Measurements from ENCODE around the gene KRTAP5-3. TPM values are rescaled to one million over a fixed set of nuclear protein-coding genes. Genes with fewer than 3 reads are reported as not detected.
"Not testable (repeated sequence)": the region's sequence is repeated elsewhere in the genome, so short reads cannot be mapped to it uniquely, and the experiment has no call there.

KRTAP5-3 gene
- total RNA-seq, 1 experiment from 2014 or later: not detected

DNA sequence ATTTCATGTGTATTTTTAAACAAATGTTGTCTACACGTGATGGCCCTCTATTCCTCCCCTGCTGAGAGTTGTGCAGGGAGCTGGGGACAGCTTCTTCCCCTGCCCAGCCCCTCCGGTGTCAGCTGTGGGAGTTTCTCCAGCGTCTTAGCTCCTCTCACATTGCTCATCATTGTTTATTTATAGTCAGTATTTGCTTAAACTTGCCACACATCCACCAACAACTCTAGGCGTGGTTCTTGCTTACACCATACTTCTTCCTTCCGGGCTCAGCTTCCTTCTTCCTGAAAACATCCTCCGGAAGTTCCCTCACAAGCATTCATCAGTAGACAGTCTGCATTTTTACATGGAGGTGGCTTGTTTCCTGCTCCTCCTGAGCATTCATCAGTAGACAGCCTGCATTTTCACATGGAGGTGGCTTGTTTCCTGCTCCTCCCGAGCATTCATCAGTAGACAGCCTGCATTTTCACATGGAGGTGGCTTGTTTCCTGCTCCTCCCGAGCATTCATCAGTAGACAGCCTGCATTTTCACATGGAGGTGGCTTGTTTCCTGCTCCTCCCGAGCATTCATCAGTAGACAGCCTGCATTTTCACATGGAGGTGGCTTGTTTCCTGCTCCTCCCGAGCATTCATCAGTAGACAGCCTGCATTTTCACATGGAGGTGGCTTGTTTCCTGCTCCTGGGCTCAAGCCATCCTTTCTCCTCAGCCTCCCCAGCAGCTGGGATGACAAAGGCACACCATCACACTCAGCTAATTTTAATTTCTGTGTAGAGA, 18.9 kb downstream of the KRTAP5-3 start:
- not testable (repeated sequence) for H3K4me1 ChIP-seq; DNase-seq; H3K4me3 ChIP-seq; H3K27ac ChIP-seq; H3K27me3 ChIP-seq; H3K36me3 ChIP-seq; H3K9me3 ChIP-seq (replicated peaks)

DNA sequence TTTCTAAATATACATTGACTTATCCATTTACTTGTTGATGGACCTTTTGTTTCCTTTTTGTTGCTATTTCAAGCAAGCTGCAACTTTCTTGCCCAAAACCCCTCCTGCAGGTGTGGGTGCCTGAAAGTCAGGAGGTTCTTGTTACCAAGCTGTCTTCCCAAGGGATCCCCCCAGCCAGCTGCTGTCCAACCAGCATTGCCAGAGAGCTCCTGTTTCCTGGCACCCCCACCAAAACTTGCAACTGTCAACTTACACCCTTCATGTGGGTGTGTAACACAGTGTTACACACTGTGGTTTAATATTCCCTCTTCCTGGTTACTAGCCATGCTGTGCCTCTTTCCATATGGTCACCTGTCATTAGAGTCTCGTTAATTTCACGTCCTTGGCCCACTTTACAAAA, 21.6 kb downstream of the KRTAP5-3 start:
- H3K9me3 ChIP-seq (replicated peaks): no peaks in the 10 kb centered on the region
- H3K27ac ChIP-seq: no peak overlapping the region
- DNase-seq: no peak
- H3K27me3 ChIP-seq: no peaks in the 10 kb centered on the region
- no peak overlapping the region for H3K4me3 ChIP-seq
- H3K4me1 ChIP-seq: no peaks in the 10 kb centered on the region
- no peaks in the 10 kb centered on the region for H3K36me3 ChIP-seq

DNA sequence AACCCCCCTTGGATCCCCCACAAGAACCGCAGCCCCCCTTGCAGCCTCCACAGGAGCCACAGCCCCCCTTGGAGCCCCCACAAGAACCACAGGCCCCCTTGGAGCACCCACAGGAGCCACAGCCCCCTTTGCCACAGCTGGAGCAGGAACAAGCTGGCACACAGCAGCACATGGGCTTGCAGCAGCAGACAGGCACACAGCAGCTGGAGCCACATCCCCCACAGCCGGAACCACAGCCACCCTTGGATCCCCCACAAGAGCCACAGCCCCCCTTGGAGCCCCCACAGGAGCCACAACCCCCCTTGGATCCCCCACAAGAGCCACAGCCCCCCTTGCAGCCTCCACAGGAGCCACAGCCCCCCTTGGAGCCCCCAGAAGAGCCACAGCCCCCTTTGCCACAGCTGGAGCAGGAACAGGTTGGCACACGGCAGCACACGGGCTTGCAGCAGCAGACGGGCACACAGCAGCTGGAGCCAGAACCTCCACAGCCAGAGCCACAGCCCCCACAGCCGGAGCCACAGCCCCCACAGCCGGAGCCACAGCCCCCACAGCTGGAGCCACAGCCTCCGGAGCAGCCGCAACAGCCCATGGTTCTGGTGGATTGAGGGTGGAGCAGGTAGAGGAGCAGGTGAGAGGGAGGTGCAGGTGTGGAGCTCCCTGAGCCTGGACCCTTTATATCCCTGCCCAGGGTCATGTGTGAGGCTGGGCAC, 23.4 kb downstream of the KRTAP5-3 start, which contains the start of gene KRTAP5-1:
TSS of gene KRTAP5-1 (minus strand) at position 623 of the 710 bp plus-strand sequence. CDS start at position 589, 34 bp downstream.
- not testable (repeated sequence) for H3K4me3 ChIP-seq; H3K4me1 ChIP-seq; H3K27me3 ChIP-seq; H3K9me3 ChIP-seq (replicated peaks); DNase-seq; H3K36me3 ChIP-seq; H3K27ac ChIP-seq

DNA sequence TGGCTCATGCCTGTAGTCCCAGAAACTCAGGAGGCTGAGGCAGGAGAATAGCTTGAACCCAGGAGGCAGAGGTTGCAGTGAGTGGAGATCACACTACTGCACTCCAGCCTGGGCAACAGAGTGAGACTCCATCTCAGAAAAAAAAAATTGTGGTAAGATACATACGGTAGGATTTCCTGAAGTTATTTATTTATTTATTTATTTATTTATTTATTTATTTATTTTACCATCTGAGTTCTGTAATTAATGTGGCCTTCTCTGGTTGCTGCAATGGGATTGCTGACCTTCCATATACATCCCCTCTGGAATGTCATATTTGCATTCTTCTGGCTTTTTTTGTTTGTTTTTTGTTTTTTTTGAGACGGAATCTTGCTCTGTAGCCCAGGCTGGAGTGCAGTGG, 25.4 kb downstream of the KRTAP5-3 start:
- H3K4me1 ChIP-seq; H3K36me3 ChIP-seq; H3K9me3 ChIP-seq (replicated peaks); H3K4me3 ChIP-seq; H3K27ac ChIP-seq; H3K27me3 ChIP-seq; DNase-seq: not testable (repeated sequence)

DNA sequence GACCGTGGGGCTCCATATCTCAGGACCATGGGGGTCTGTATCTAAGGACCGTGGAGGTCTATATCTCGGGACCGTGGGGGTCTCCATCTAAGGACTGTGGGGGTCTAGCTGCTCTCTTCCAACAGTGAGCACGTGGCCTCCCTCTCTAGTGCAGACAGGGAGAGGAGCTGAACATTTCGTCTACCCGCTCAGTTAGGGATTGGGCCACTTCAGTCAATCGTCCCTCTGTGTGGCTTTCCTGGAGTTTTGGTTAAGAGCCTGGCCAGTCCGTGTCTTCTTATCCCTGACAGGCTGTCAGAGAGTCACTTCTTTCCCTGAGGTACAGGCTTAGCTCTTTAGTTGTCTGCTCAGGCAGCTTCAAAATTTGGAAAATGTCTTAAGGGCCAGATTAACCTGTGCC, 26.3 kb downstream of the KRTAP5-3 start:
- DNase-seq: no peak
- Histone ChIP-seq H3K9me3 (replicated peaks) (no peaks in the 10 kb centered on the region), H3K36me3 (no peaks in the 10 kb centered on the region), H3K4me1 (no peaks in the 10 kb centered on the region), H3K27me3 (no peaks in the 10 kb centered on the region), H3K4me3 (no peak overlapping the region), H3K27ac (no peak overlapping the region)

DNA sequence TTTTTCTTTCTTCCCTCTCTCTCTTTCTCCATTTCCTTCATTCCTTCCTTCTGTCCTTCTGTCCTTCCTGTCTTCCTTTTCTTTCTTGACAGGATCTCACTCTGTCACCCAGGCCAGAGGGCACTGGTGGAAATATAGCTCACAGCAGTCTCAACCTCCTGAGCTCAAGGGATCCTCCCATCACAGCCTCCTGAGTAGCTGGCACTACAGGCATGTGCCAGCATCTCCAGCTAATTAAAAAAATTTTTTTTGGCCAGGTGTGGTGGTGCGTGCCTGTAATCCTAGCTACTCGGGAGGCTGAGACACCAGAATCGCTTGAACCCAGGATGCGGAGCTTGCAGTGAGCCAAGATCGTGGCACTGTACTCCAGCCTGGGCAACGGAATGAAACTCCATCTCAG, 31.4 kb downstream of the KRTAP5-3 start:
- DNase-seq: no peak
- Histone ChIP-seq H3K36me3 (no peaks in the 10 kb centered on the region), H3K4me1 (no peaks in the 10 kb centered on the region; the same call in 1 of the 2 replicates), H3K27ac (no peak overlapping the region), H3K9me3 (replicated peaks) (no peaks in the 10 kb centered on the region), H3K27me3 (peaks cover 17% of the 10 kb centered on the region), H3K4me3 (no peak overlapping the region)

DNA sequence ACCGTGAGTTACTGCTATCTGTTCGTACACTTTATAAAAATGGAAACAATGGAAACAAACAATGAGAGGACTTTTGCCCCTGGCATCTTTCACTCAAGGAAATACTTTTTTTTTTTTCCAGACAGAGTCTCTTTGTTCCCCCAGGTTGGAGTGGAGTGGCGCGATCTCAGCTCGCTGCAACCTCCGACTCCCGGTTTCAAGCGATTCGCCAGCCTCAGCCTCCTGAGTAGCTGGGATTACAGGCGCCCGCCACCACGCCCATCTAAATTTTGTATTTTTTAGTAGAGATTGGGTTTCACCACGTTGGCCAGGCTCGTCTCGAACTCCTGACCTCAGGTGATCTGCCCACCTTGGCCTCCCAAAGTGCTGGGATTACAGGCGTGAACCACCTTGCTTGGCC, 32.5 kb downstream of the KRTAP5-3 start:
- DNase-seq; H3K4me3 ChIP-seq; H3K4me1 ChIP-seq; H3K9me3 ChIP-seq (replicated peaks); H3K36me3 ChIP-seq; H3K27ac ChIP-seq: not testable (repeated sequence)
- peaks cover 17% of the 10 kb centered on the region for H3K27me3 ChIP-seq

DNA sequence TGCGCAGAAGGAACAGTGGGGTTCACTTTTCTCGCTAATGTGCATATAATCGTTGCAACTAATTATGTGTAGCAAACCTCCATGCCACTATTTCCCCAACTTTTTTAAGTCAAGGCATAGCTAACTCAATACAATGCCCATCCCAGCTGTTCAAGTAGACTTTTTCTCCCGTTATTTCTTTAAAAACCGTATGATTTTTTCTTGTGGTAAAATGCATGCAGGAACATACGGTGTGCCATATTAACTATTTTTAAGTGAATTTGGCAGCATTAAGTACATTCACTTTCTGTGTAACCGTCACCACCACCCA, 33.4 kb downstream of the KRTAP5-3 start:
- H3K36me3 ChIP-seq: no peaks in the 10 kb centered on the region
- peaks cover 17% of the 10 kb centered on the region for H3K27me3 ChIP-seq
- no peak overlapping the region for H3K27ac ChIP-seq
- DNase-seq: no peak
- no peaks in the 10 kb centered on the region for H3K9me3 ChIP-seq (replicated peaks)
- no peak overlapping the region for H3K4me3 ChIP-seq
- H3K4me1 ChIP-seq: no peaks in the 10 kb centered on the region; the same call in 1 of the 2 replicates

DNA sequence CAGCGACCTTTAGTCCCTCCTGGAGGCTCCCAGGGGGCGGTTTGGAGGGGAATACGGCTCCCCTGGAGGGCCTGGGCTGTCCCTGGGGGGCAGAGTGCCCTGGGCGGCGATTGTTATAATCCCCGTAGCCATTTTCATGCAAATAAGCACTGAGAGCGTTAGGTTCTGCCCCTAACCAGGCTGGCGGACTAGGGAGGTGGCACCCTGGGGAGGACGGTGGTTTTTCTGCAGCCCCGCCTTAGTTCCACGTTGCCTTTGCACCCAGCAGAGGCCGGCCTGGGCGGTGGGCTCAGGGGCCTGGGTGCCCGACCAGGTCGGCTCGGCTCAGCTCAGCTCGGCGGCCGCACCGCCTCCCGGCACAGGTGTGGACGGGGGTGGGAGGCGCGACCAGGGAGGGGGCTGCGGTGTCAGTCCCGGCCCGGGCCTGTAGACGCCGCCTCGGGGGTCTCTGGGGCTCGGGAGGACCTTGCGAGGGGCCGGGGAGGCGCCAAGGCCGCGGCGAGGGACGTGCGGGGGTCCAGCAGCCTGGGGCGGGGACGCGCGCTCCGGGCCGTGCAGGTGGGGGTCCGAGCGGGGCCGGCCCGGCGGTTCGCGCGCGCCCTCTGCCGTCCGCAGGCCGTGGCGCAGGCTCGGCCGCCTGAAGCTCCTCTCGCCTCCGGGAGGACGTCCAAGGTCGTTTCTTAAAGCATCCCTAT, 33.9 kb downstream of the KRTAP5-3 start:
- Histone ChIP-seq H3K4me3 (no peak overlapping the region), H3K27me3 (peaks cover 17% of the 10 kb centered on the region), H3K9me3 (replicated peaks) (no peaks in the 10 kb centered on the region), H3K36me3 (no peaks in the 10 kb centered on the region), H3K27ac (no peak overlapping the region), H3K4me1 (no peaks in the 10 kb centered on the region; the same call in 1 of the 2 replicates)
- peak in 1 of 2 experiments; percentile 55 for DNase-seq

DNA sequence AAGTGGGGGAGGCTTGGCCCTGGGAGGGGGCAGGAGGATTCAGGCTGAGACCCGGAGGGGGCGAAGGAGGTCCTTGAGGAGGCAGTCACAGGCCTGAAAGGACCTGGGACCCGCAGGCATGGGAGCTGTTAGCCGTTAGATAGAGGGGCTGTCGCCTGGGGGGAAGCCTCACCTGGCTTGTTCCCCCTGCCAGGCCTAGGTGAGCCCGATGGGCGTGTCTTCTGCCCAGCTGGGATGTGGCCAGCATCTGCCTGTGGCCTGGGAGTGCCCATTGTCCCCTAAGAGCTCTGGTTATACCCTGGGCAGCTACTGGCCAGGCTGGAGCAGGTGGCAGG, 34.4 kb downstream of the KRTAP5-3 start:
- Histone ChIP-seq H3K4me3 (no peak overlapping the region), H3K4me1 (no peaks in the 10 kb centered on the region; the same call in 1 of the 2 replicates), H3K36me3 (no peaks in the 10 kb centered on the region), H3K27me3 (peaks cover 17% of the 10 kb centered on the region), H3K9me3 (replicated peaks) (no peaks in the 10 kb centered on the region), H3K27ac (no peak overlapping the region)
- DNase-seq: no peak

DNA sequence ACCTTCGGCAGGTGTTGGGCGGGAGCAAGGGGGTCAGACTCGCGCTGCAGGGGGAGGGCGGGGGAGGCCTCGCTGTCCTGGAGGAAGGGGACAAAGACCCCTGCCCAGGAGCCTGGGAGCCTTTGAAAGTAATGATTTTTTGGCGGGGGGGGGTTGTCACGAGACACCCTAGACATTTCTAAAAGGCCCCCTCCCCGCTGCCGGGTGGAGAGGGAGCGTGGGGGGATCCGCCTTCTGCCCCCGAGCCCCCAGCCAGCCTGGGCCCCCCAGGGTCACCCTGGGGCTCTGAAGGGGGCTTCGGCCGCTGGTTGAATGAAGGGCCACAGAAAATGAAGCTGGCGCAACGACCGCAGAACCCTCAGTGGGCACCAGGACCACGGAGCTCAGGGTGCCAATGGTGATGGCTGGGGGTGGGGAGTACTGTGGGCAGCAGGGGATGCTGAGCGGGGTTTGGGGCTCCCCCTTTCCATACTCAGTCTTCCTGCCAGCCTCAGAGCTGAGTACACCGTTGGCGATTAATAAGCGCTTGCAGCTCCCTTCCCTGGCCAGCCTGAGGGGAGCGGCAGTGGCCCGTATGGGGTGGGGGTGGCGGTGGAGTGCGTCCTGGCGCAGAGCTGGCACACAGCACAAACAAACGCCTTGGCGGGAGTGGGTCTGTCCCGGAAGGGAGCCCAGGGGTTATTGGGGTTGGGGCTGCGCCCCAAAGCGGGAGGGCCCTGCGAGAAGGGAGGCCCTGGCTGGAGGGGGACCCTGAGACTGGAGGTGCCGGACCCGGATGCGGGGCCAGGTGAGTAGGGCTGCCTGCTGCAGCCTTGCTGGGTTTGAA, 35.0 kb downstream of the KRTAP5-3 start:
- Histone ChIP-seq H3K27me3 (peaks cover 17% of the 10 kb centered on the region), H3K4me3 (peak overlapping the region; percentile 69; the same call in 1 of the 2 replicates), H3K27ac (no peak overlapping the region), H3K36me3 (no peaks in the 10 kb centered on the region), H3K9me3 (replicated peaks) (no peaks in the 10 kb centered on the region), H3K4me1 (no peaks in the 10 kb centered on the region; the same call in 1 of the 2 replicates)
- DNase-seq: no peak

DNA sequence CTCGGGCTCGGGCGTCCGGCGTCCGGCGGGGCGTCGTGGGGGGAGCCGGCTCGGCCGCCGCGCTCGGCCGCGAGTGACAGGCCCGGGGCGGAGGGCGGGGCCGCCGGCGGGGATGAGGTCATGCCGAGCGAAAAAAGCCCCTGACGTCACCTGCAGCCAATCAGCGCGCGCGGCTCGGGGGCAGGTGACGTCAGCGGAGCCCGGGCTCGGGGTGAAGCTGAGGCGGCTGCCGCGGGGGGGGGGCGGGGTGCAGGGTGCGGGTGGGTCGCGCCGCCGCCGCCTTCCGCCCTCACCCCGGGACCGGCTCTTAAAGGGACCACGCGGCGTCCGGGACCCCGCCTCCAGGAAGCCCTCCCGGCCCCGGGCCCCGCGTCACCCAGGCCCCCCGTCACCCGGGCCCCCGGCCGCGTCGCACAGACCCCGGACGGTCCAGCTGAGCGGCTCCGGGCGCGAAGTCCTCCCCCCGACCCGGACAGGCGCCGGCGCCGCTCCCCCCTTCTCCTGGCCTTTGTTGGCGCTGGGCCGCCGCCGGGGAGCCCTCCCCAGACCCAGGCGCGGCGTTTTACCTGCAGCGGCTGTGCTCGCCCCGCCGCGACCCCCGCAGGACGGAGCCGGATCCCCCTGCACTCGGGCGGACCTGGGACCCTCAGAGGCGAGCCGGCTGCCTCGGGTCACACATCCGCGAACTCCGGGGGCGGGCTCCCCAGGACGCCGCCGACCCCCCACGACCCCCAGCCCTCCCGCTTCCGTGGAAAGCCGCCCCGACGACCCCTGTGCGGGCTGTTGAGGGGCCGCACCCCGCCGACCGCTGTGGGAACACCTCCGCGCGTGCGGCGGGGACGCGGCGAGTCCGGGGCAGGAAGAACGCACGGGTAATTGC, 35.8 kb downstream of the KRTAP5-3 start, which contains the start of gene DUSP8:
TSS of gene DUSP8 (minus strand) at position 75 of the 880 bp plus-strand sequence. CDS start 6,445 bp downstream, outside the sequence.
- H3K27ac ChIP-seq: no peak within 1 kb of the TSS
- peaks cover 17% of the 10 kb centered on the region for H3K27me3 ChIP-seq
- DNase-seq: peak; percentile 89
- H3K36me3 ChIP-seq: no peaks in the 10 kb centered on the region
- H3K4me3 ChIP-seq: peak within 1 kb of the TSS; percentile 69
- no peaks in the 10 kb centered on the region; the same call in 1 of the 2 replicates for H3K4me1 ChIP-seq
- no peaks in the 10 kb centered on the region for H3K9me3 ChIP-seq (replicated peaks)

DNA sequence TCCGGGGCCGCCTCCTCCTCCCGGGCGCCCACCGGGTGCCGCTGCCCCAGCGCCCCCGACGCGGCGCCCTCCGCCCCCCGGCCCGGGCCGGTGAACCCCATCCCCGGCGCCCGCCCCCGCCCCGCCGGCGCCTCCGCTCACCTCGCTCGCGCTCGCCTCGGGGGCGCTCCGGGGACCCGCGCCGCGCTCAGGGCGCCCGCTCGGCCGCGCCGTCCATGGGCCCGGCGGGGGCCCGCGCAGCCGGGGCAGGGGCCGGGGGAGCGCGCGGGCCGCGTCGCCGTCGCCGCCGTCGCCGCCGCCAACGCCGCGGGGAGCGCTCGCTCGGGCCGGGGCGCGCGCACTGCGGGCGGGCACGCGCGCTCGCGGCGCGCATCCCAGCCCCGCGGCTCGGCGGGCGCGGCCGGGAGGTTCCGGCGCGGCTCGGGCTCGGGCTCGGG, 36.5 kb downstream of the KRTAP5-3 start:
- DNase-seq: no peak
- no peaks in the 10 kb centered on the region for H3K36me3 ChIP-seq
- peaks cover 17% of the 10 kb centered on the region for H3K27me3 ChIP-seq
- no peaks in the 10 kb centered on the region; the same call in 1 of the 2 replicates for H3K4me1 ChIP-seq
- H3K9me3 ChIP-seq (replicated peaks): no peaks in the 10 kb centered on the region
- peak overlapping the region; percentile 60 for H3K4me3 ChIP-seq
- H3K27ac ChIP-seq: no peak overlapping the region
